Activated CD8-positive, alpha-beta memory T cell treated with anti-CD3 and anti-CD28 coated beads for 1 hour (primary cell): Measurements from ENCODE around the gene VPS25.

Experiments used
- DNase-seq, 2 donors: peaks; one replicate each; pipeline ENCODE4 v3.0.0-alpha.2; 2020; ENCODE audit warnings: low read depth in 1 of 2; ENCODE audit errors: extremely low read depth in 1 of 2

Gene VPS25

DNA sequence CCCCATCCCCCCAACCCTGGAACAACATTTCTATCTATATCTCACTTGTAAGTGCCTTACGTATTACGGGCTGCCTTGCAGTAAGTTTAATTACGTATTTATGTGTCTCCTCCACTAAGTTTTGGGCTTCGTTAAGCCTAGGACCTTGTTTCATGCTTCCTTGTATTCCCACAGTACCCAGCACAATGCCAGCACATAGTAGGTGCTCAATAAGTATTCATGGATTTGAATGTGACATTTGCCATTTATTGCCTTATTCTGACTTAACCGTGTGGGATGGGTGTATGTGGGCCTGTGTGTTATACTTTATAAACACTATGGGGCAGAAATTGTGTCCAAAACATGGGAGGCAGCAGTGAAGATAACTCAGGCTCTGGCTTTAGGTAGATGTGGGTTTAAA is 19.3 kb downstream of the VPS25 start:
- DNase-seq, result no peak

DNA sequence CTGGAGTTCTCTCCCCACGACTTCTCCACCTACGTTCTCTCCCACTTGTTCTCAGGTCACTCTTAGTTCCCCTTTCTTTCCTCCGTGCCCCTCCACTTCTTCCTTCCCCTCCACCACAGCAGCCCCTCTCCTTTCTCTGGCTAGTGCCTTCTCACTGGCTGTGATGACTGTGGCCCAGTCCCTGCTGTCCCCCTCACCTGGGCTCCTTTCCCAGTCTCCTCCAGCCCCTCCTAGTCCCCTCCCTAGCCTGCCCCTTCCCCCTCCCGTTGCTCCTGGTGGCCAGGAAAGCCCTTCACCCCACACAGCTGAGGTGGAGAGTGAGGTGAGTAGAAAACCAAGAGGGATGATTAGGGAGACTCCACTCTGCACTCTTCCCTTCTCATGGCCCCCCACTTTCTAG is 21.8 kb downstream of the VPS25 start:
- no peak for DNase-seq

DNA sequence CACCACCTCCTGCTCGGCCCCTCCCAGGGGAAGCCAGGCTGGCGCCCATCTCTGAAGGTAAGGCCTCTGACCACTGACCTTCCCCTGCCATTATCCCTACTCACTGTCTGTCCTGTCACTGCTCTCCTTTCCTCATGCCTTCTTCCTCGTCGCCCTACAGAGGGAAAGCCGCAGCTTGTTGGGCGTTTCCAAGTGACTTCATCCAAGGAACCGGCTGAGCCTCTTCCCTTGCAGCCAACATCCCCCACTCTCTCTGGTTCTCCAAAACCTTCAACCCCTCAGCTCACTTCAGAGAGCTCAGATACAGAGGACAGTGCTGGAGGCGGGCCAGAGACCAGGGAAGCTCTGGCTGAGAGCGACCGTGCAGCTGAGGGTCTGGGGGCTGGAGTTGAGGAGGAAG is 22.2 kb downstream of the VPS25 start:
- DNase-seq, result no peak

DNA sequence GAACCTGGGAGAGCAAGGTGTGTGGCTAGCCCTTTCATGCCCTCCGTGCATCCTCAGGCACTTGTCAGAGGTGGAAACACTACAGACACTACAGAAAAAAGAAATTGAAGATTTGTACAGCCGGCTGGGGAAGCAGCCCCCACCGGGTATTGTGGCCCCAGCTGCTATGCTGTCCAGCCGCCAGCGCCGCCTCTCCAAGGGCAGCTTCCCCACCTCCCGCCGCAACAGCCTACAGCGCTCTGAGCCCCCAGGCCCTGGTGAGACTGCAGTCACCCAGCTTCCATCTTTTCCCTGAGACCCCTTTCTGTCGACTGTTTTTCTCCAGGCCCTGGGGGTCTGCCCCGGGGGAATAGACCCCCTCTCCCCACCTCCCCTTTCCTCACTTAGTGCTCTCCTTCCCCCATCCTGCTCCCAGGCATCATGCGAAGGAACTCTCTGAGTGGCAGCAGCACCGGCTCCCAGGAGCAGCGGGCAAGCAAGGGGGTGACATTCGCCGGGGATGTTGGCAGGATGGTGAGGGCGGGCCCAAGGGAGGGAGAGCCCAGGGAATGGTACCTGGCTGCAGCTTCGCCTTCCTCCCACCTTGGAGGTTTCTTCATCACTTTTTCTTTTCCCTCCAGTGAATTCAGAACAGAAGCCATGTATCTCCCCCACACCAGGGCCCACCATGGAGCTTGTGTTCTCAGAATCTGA is 23.0 kb downstream of the VPS25 start:
- DNase-seq, result no peak

DNA sequence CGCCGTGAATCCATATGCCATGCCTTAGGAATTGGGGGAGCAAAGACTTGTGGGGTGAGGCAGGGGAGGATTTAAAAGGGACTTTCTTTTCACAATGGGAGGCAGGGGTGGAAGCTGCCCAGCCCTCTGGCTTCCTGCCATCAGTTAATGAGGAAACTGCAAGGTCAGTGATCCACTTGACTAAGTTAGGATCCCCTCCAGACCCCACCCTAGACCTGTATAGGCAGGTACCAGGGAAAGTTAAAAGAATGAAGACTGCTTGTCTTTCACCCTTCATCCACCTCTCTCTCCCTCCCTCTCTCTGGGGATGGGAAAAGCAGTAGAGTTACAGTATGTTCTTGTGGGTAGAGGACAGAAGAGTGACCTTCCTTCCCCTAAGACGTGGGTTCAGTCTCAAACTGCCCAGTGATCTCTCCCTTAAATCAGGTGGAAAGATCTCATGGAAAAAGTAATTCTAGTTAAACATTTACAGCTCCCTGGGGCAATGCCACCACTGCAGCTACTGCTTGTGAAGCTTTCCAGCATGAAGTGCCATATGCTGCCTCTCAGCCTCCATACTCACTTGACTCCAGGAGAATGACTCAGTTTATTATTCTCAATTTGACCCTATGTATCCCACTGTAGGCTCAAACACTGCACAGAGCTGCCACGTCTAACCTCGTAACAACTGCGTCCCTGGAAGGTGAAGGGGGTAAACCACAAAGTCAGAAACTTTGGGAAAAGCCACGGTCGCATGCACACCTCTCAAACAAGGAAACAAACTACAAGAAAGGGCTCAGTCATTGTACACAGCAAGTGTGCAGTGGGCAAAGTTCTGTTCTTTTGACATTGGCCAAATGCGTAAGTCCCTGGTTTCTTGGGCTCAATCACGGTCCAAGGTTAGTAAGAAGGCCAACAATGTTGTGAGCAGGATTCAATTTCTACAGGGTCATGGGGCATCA is 24.1 kb downstream of the VPS25 start:
- no peak for DNase-seq

DNA sequence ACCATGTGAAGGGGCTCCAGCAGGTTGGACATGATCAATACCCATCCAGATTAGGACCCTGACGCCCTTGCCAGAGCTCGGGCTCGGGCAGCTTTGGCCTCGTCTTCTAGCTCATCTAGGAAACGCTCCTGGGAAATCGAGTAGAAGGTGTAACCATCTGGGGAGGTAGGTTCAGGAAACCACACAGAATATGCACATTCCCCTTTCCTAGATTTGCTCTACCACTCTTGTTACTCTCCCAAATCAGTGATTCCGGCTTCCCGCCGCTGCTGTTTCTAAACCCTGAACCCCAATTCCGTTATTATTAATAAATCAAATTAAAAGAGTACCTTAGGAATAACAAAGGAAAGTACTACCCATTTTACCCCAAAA is 24.7 kb downstream of the VPS25 start:
- DNase-seq, result no peak

DNA sequence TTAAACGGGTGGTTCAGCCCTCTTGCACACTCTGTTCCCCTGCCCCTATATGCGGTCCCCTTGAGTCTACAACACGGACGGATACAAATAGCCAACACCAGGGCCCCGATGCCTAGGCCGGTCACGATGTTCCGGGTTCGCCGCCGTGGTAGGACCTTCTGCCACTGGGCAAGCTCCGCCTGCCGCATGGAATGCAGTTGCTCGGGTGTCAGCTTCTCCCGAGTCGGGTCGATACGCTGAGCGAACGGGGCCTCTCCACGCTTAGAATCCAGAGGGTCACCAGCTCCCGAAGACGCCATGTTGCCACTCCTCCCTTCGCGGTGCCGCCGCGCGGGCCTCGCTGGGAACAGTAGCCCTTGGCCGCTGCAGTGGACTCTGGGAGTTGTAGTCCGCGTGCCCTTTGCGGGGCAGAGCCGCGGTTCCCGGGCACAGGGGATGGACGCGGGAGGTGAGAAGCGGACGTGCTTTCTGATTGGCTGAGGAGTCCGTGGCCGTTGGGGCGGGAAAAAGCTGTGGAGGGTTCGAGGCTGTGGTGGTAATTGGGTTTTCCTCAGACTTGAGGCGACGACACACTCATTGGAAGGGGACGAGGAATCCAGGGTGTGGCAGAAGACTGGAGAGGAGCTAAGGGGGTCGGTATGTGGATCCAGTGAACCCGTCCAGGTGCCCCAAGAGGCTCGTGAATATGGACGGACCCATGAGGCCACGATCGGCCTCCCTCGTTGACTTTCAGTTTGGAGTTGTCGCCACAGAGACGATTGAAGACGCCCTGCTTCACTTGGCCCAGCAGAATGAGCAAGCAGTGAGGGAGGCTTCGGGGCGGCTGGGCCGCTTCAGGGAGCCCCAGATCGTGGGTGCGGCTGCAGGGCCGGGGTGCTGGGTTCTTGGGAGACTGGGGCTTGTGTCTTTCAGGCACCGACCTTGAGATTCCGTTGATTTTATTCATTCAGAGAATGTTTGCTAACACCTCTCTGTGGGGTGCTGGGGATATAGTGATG is 25.4 kb downstream of the VPS25 start, which contains the start of the genes CNTD1 and COA3:
Gene CNTD1, plus strand, starts transcription at position 479 of the 998 bp plus-strand sequence. Its CDS starts 207 bp downstream, at position 686.
Gene COA3, minus strand, starts transcription at position 322 of the 998 bp plus-strand sequence. Its CDS starts 23 bp downstream, at position 299.
- peak; percentile 21 to 61 for DNase-seq

DNA sequence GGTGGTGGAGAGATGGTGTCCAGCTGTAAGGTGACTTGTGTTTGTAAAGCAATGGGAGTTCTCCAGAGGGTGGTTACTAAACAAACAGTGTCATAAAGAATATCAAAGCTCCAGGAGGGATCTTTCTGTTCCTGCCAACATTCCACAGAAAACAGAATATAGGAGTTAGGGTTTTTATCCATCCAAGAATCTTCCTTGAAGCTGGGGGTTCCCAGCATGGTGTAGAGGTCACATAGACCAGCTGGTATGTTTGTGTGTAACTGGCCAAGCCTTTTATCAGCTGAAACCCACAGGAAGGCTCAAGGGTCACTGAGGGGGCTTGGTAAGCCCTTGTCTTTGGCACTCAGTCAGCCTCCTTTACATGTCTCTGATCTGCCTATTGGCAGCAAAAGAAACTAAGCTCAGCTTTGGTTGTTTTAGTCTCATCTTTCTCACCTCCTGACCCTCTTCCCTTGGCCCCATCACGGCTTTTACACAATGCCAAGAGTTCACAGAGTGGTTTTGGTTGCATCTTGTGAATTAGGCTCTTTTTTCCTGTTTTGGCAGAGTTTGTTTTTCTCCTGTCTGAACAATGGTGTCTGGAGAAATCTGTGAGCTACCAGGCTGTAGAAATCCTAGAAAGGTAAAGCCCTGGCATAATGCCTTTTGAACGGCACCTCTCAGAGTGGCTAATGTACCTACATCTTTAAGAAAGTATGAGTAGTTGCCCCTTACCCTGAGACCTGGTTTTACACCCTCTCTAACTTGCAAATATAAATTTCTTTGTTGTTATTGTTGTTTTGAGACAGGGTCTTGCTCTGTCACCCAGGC is 30.0 kb downstream of the VPS25 start:
- DNase-seq, result no peak

DNA sequence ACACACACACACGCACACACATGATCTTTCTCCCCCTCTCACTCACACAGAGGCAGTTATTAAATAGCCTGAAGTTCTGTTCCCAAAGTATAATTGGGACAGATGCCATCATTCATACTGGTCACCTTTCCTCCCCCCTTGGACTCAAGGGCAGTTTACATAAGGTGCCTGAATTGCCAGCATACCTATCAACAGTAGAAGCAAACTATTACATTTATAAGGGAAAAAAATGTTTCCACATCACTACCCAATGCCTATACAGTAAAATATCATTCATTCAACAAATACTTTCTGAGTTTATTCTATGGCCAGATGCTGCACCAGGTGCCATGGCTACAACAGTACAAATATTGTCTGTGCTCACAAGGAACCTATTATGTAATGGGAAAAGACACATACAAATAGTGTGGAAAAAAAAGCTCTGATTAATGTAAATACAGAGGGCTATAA is 31.7 kb downstream of the VPS25 start:
- DNase-seq, result no peak

DNA sequence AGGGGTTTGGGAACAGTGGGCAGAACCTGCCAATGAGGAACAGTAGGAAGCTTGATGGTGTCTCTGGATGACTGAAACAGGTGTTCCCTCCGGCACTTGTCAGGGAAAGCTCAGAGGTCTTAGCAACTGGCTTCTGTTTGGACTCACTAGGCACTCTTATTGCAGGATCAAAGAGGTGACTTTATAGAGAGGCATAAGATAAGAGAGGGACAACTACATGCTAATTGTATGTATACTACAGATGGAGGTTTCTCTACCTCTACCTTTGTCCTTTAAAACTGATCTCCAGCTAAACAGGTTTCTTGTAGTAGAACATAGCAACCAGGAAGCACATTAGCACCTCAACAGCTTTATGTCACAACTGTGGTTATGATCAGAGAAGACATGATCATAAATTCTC is 33.0 kb downstream of the VPS25 start:
- no peak for DNase-seq

DNA sequence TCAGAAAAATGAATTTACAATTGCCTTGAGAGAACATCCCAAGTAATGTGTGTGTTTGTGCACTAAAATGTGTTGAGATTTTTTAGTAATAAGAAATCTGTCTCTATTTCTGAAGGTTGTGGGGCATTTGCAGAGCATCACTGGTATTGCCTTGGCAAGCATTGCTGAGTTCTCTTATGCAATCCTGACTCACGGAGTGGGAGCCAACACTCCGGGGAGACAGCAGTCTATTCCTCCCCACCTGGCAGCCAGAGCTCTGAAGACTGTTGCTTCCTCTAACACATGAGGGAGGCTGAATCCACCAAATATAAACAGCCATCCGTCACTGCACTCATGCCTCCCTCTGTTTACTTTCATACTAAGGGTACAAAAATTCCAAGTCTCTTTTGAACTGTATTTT is 36.0 kb downstream of the VPS25 start:
- DNase-seq, result no peak

DNA sequence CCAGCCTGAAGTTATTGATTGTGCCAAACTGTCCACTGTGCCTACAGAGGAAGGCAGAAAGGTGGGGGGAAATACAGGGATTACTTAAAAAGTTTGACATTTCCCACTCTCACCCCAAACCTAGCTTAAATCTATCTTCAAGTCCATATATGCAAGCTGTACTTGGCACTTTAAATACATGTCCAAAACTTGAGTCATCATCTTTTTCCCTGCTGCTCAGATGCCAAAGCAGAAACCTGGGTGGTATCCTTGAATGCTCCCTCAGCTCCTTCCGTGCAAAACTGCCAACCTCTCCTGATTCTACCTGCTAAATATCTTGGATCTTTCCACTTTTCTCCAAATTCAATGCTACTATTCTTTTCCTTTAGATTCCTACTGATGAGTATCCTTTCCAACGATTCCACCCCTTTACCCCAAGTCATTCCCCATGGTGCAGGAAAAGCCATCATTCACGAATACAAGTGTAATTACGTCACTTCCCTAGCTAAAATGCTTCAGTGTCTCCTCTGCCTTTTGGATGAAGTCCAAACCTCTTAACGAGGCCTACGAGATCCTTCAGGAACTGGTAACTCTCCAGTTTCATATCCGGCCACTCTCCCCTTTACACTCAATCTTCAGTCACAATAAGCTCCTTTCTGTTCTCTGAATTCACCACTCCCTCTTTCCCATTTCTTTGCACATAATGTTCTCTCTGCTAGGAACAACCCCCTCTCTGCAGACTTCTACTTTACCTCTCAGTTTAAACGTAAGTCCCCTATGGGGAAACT is 41.6 kb downstream of the VPS25 start:
- no peak for DNase-seq

DNA sequence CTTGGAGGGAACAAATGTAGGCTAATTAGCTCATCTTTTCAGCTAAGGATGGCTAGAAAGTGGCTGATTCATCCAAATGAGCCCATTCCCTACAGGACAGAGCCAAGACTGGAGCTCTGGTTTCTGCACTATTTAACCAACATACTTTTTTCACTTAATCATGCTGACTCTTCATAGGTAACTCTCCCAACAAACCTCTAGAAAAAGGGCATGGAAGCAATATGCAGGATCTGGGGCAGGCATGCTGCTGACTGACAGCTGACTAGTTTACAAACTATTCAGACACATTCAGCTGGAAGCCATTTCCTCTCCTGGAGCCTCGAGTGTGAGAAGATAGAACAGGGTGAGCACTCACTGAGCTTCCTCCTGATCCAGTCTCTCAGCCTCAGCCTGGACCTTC is 44.6 kb downstream of the VPS25 start:
- no peak for DNase-seq

DNA sequence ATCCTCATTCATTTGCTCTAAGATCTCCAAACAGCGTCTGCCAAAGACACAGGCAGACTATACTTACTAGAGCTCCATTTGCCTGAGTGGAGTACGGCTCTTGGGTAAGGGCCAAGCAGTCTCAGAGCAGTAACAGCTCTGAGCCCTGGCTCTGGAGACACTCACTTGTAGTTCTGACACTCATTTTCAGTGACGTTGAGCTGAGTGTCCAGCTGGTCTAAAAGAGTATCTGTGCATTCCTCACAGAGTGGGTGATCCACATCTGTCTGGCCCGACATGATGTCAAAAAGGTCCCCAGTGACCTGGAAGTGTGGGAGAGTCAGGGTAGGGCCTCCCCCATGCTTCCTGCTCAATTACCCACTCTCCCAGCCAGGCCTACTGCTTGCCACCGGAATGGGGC is 45.1 kb downstream of the VPS25 start:
- no peak for DNase-seq

DNA sequence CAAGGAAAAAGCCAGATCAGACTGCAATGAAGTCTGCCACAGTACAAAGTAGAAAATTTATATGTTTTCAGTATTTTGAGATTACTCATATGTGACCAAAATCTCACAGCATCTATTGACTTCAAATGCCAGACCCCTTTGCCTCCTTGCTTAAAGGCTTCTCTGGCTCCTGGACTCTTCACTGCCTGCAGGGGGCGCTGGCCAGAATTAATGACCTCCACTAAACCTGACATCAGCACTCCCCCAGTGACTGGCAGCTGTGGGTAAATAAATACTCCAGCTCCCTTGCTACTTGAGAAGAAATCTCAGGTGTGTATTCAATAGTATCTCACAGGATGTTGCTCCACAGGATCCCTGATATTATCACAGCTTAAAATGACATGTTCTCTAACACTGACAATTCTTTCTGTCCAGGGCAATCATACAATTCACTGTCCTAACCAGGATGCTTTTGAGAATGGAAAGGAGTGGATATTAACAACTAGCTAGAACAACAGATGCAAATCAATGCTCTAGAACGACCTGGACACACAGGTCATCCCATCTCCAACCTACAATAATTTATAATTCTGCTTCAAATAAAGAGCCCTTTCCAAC is 46.8 kb downstream of the VPS25 start:
- peak in 1 of 2 donors; percentile 40 for DNase-seq

DNA sequence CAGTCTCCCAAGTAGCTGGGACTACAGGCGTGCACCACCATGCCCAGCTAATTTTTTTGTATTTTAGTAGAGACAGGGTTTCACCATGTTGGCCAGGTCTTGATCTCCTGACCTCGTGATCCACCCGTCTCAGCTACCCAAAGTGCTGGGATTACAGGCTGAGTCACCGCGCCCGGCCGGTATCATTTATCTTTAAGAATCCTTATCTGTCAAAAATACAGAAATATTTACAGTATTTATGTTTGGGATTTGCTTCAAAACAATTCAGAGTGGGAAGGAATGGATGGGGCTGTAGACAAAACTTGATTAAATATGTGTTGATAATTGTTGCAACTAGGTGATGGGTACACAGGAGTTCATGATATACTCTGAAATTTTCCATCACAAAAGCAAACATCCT is 47.9 kb downstream of the VPS25 start:
- DNase-seq, result no peak

DNA sequence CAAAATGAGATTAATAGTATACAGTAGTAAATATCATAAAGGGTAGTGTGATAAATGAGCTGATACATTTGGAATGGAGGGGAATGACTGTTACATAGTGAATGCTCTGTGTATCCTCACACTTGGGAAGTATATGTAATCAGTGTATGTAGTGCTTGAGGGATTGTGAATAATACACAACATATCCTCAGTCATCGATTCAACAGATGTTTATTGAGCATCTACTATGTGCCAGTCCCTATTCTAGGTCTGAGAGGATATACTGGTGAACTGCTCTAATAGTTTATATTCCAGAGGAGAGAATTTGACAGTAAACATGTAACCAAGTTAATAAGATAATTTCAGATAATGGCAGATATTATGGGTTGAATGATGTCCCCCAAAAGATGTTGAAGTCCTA is 54.2 kb downstream of the VPS25 start:
- DNase-seq, result no peak
